Activated CD4-positive, alpha-beta T cell treated with anti-CD3 and anti-CD28 coated beads, Interleukin-2, amount 50 U/mL, for 48 hours (primary cell): ENCODE results near the gene NXF1.
"Not testable (repeated sequence)": the region's sequence is repeated elsewhere in the genome, so short reads cannot be mapped to it uniquely, and the experiment has no call there.

Source experiments
- DNase-seq, 2 experiments: peaks; one replicate each; pipeline ENCODE4 v3.0.0-alpha.2; 2020

The NXF1 gene

GRCh38 chr11:62805076-62805892, at the start of gene NXF1:
NXF1 (minus strand) TSS chr11:62805440; CDS start chr11:62805356, 84 bp downstream.
- peak; percentile 95 for DNase-seq

GRCh38 chr11:62854013-62854824, 49.0 kb upstream of the NXF1 start:
- peak in 1 of 2 experiments; percentile 41 for DNase-seq

- peak in 1 of 2 experiments; percentile 30 for DNase-seq
These were observed 48.2 kb upstream of the NXF1 start for GRCh38 chr11:62853279-62853965.

- DNase-seq: no peak
These were observed 47.4 kb upstream of the NXF1 start for GRCh38 chr11:62852523-62853188.

- no peak for DNase-seq
These were observed 46.7 kb upstream of the NXF1 start for GRCh38 chr11:62851807-62852522.

- peak; percentile 53 to 62 for DNase-seq
These were observed 45.9 kb upstream of the NXF1 start for GRCh38 chr11:62850911-62851806.

- no peak for DNase-seq
These were observed 42.6 kb upstream of the NXF1 start for GRCh38 chr11:62847767-62848314.

- DNase-seq: no peak
These were observed 40.9 kb upstream of the NXF1 start for GRCh38 chr11:62846177-62846576.

GRCh38 chr11:62844154-62844553, 38.9 kb upstream of the NXF1 start:
- DNase-seq: no peak

- no peak for DNase-seq
These were observed 38.2 kb upstream of the NXF1 start for GRCh38 chr11:62843466-62843865.

- not testable (repeated sequence) for DNase-seq
These were observed 37.7 kb upstream of the NXF1 start for GRCh38 chr11:62842891-62843290.

GRCh38 chr11:62842171-62842741, 37.0 kb upstream of the NXF1 start:
- peak; percentile 58 to 67 for DNase-seq

GRCh38 chr11:62841361-62842170, 36.3 kb upstream of the NXF1 start:
- peak; percentile 77 to 86 for DNase-seq

- DNase-seq: peak; percentile 82 to 88
These were observed 35.6 kb upstream of the NXF1 start for GRCh38 chr11:62840721-62841360.

- DNase-seq: peak; percentile 87 to 92
These were observed 34.1 kb upstream of the NXF1 start, which contains the start of gene WDR74 for GRCh38 chr11:62839050-62839945. WDR74 (minus strand) TSS chr11:62839590; CDS start chr11:62839570, 20 bp downstream.

GRCh38 chr11:62835336-62835735, 30.1 kb upstream of the NXF1 start:
- no peak for DNase-seq
